Body of pancreas (tissue), 4 donors: ENCODE measurements around the gene TRMU. TPM values are rescaled to one million over a fixed set of nuclear protein-coding genes. Genes with fewer than 3 reads are reported as not detected.

Source experiments
- ATAC-seq: fragments of 150-250 bp; one replicate; pipeline ENCODE4 v1.9.1; 2016
- DNase-seq, 4 donors: peaks; one replicate each; pipeline ENCODE4 v3.0.0-alpha.2; 2019
- H3K27ac ChIP-seq, 4 donors: fragments of 200-600 bp; sonication (generic); 1 replicate in 3 of 4; 2 replicates in 1 of 4; pipeline versions ENCODE4 v1.5.1 to v1.6.1; 2016 to 2019; ENCODE audit warnings: mild to moderate bottlenecking in 1 of 4, mixed read lengths in 1 of 4, moderate library complexity in 1 of 4
- H3K27me3 ChIP-seq, 2 donors: fragments of 200-600 bp; sonication (generic); one replicate each; pipeline ENCODE4 v1.6.0; 2016; ENCODE audit warnings: mild to moderate bottlenecking in 1 of 2
- H3K36me3 ChIP-seq, 2 donors: fragments of 200-600 bp; sonication (generic); replicated peaks in 1 of 2; 2 replicates each; pipeline ENCODE4 v1.5.1; 2016; ENCODE audit warnings: low read depth in 2 of 2; ENCODE audit not compliant: insufficient read depth in 1 of 2
- H3K4me1 ChIP-seq: fragments of 200-600 bp; sonication (generic); one replicate; pipeline ENCODE4 v1.6.0; 2016
- H3K4me3 ChIP-seq, 2 donors: fragments of 200-600 bp; sonication (generic); 1 replicate in 1 of 2; 2 replicates in 1 of 2; pipeline ENCODE4 v1.5.1; 2016 to 2019
- H3K9me3 ChIP-seq, 3 donors: fragments of 200-600 bp; sonication (generic); 1 replicate in 2 of 3; 2 replicates in 1 of 3; pipeline ENCODE4 v1.5.1; 2016
- CTCF ChIP-seq, 7 experiments: fragments of 450-650 bp in 4 of 7; fragments of 200-600 bp in 3 of 7; sonication (generic) in 3 of 7; IDR thresholded peaks; one replicate each; pipeline ENCODE4 v1.5.1; 2016 to 2019; ENCODE audit warnings: antibody characterized with exemption in 7 of 7
- POLR2A ChIP-seq, 3 donors: fragments of 450-650 bp; IDR thresholded peaks; one replicate each; pipeline ENCODE4 v1.6.1; 2016; ENCODE audit warnings: antibody characterized with exemption in 3 of 3, mild to moderate bottlenecking in 2 of 3
- WGBS, 2 donors: methylation state at CpG; one replicate each; pipeline ENCODE4 v1.1.5; 2017; 5-methylcytosine and 5-hydroxymethylcytosine counted together
- intact Hi-C: fragments of 100-400 bp; cut with DNase I; formaldehyde crosslinking; loops from one replicate; pipeline ENCODE4 v1.15.1; 2023
- total RNA-seq, 2 donors: library from RNA; depleted of rRNA; stranded (reverse); fragments of >200 nt; gene quantifications; one replicate each; pipeline ENCODE4 v1.1.0, GENCODE V29; 2016

Gene TRMU
- total RNA-seq, 2 donors from 2014 or later: 34.2 to 43.5 TPM

GRCh38 chr22:46390652-46391301 lies 55.3 kb downstream of the TRMU start:
- H3K27ac ChIP-seq: peak overlapping the region; percentile 55 to 82 (median 79)
- peaks cover 11% of the 10 kb centered on the region for H3K4me1 ChIP-seq
- peak; percentile 90 to 93 (median 91) for DNase-seq
- ATAC-seq: peak; percentile 94
- TF ChIP-seq POLR2A (IDR thresholded peaks at IDR 0.05) (peak in 2 of 3 donors; percentile 25 to 49), CTCF (IDR thresholded peaks at IDR 0.05) (peak; percentile 53 to 98 (median 67))
- no peaks in the 10 kb centered on the region for H3K9me3 ChIP-seq
- WGBS, 2 donors: 21 to 33% methylated on average over 17 to 32 of the region's 32 CpGs
- no peak overlapping the region for H3K4me3 ChIP-seq
- no peaks in the 10 kb centered on the region for H3K36me3 ChIP-seq
- H3K27me3 ChIP-seq: no peaks in the 10 kb centered on the region
- intact Hi-C loops: loop anchor here (5.0 to 10.0 kb wide), 2 partner anchors 33 to 144 kb away; partner anchors contain the start of gene CELSR1

- H3K27me3 ChIP-seq: no peaks in the 10 kb centered on the region
- peaks cover 11% of the 10 kb centered on the region for H3K4me1 ChIP-seq
- H3K4me3 ChIP-seq: no peak overlapping the region
- no peak for TF ChIP-seq POLR2A (IDR thresholded peaks at IDR 0.05)
- no peak for TF ChIP-seq CTCF (IDR thresholded peaks at IDR 0.05)
- no peaks in the 10 kb centered on the region for H3K36me3 ChIP-seq
- DNase-seq (no peak), ATAC-seq (no peak)
- WGBS, 2 donors: 74 to 81% methylated on average over 9 to 21 of the region's 36 CpGs
- intact Hi-C loops: loop anchor here (5.0 to 10.0 kb wide), 2 partner anchors 34 to 143 kb away; partner anchors contain the start of gene CELSR1
- H3K9me3 ChIP-seq: no peaks in the 10 kb centered on the region
- peak overlapping the region in 1 of 4 donors; percentile 82 for H3K27ac ChIP-seq
Measured at GRCh38 chr22:46391486-46392136, 56.1 kb downstream of the TRMU start.

- Histone ChIP-seq H3K27ac (no peak overlapping the region), H3K36me3 (no peaks in the 10 kb centered on the region), H3K4me3 (no peak overlapping the region), H3K4me1 (peaks cover 11% of the 10 kb centered on the region), H3K27me3 (no peaks in the 10 kb centered on the region), H3K9me3 (no peaks in the 10 kb centered on the region)
- no peak for ATAC-seq
- 81 to 92% methylated on average over 10 to 16 of the region's 16 CpGs for WGBS, 2 donors
- no peak for DNase-seq
- intact Hi-C loops: loop anchor here (5.0 to 10.0 kb wide), 2 partner anchors 35 to 143 kb away; partner anchors contain the start of gene CELSR1
- no peak for TF ChIP-seq POLR2A (IDR thresholded peaks at IDR 0.05)
- TF ChIP-seq CTCF (IDR thresholded peaks at IDR 0.05): no peak
Measured at GRCh38 chr22:46392137-46392844, 56.8 kb downstream of the TRMU start.

GRCh38 chr22:46393873-46394272 lies 58.4 kb downstream of the TRMU start:
- TF ChIP-seq CTCF (IDR thresholded peaks at IDR 0.05): no peak
- no peak for TF ChIP-seq POLR2A (IDR thresholded peaks at IDR 0.05)
- no peak for DNase-seq
- WGBS, 2 donors: 74 to 82% methylated on average over 14 of the region's 14 CpGs
- Histone ChIP-seq H3K9me3 (no peaks in the 10 kb centered on the region), H3K36me3 (no peaks in the 10 kb centered on the region), H3K4me3 (no peak overlapping the region), H3K27me3 (no peaks in the 10 kb centered on the region), H3K27ac (no peak overlapping the region), H3K4me1 (peaks cover 11% of the 10 kb centered on the region)
- intact Hi-C loops: loop anchor here (5.0 to 10.0 kb wide), 2 partner anchors 37 to 141 kb away; partner anchors contain the start of gene CELSR1
- ATAC-seq: no peak
